ENCODE data around the gene VPS26B. TPM values are rescaled to one million over a fixed set of nuclear protein-coding genes. Genes with fewer than 3 reads are reported as not detected.

VPS26B gene
- total RNA-seq, 1 donor from 2014 or later = 46.6 TPM

GRCh38 chr11:134246100-134246499 lies 21.6 kb downstream of the VPS26B start:
- Mint-ChIP-seq H3K27ac (ENCODE audit: unreplicated experiment) (no peak overlapping the region), H3K36me3 (ENCODE audit: low read depth, unreplicated experiment) (peaks cover 9% of the 10 kb centered on the region), H3K9me3 (ENCODE audit: unreplicated experiment) (no peaks in the 10 kb centered on the region), H3K4me1 (ENCODE audit: low read depth, unreplicated experiment) (no peaks in the 10 kb centered on the region), H3K4me3 (ENCODE audit: unreplicated experiment) (no peak overlapping the region), H3K27me3 (ENCODE audit: low read depth, unreplicated experiment) (no peaks in the 10 kb centered on the region)
- no peak overlapping the region for H3K27ac ChIP-seq (ENCODE audit: low read depth, low read length)
- no peak for TF ChIP-seq CTCF (IDR thresholded peaks at IDR 0.05; ENCODE audit: insufficient read depth, low read depth, low read length)
- no peak for TF ChIP-seq EZH2 (IDR thresholded peaks at IDR 0.05; ENCODE audit: insufficient read depth, low read length)
- H3K36me3 ChIP-seq (ENCODE audit: insufficient read depth, low read length) = peaks cover 26% of the 10 kb centered on the region
- H3K9me3 ChIP-seq (ENCODE audit: insufficient read depth, low read depth, low read length) = no peaks in the 10 kb centered on the region
- no peak overlapping the region for H3K4me2 ChIP-seq (ENCODE audit: low read length)
- H3K9ac ChIP-seq (ENCODE audit: low read length) = no peak overlapping the region
- FAIRE-seq = no peak
- H2AFZ ChIP-seq (ENCODE audit: low read depth, low read length) = no peak overlapping the region
- no peaks in the 10 kb centered on the region for H3K4me1 ChIP-seq (ENCODE audit: insufficient read depth, low read length)
- H3K4me3 ChIP-seq (ENCODE audit: insufficient read depth, low read depth, low read length) = no peak overlapping the region
- H3K27me3 ChIP-seq (ENCODE audit: insufficient read depth, low read length) = no peaks in the 10 kb centered on the region
- no peak for DNase-seq (ENCODE audit: low read depth)
- H3K79me2 ChIP-seq (ENCODE audit: insufficient read depth, low read length) = no peaks in the 10 kb centered on the region
- H4K20me1 ChIP-seq (ENCODE audit: insufficient read depth, low read length) = peaks cover 3% of the 10 kb centered on the region

- no peak for TF ChIP-seq EZH2 (IDR thresholded peaks at IDR 0.05; ENCODE audit: insufficient read depth, low read length)
- no peak for TF ChIP-seq CTCF (IDR thresholded peaks at IDR 0.05; ENCODE audit: insufficient read depth, low read depth, low read length)
- Histone ChIP-seq H3K4me2 (ENCODE audit: low read length) (no peak overlapping the region), H4K20me1 (ENCODE audit: insufficient read depth, low read length) (peaks cover 3% of the 10 kb centered on the region), H3K79me2 (ENCODE audit: insufficient read depth, low read length) (no peaks in the 10 kb centered on the region), H2AFZ (ENCODE audit: low read depth, low read length) (no peak overlapping the region), H3K9me3 (ENCODE audit: insufficient read depth, low read depth, low read length) (no peaks in the 10 kb centered on the region), H3K27me3 (ENCODE audit: insufficient read depth, low read length) (no peaks in the 10 kb centered on the region), H3K9ac (ENCODE audit: low read length) (no peak overlapping the region), H3K4me3 (ENCODE audit: insufficient read depth, low read depth, low read length) (no peak overlapping the region), H3K27ac (ENCODE audit: low read depth, low read length) (no peak overlapping the region), H3K36me3 (ENCODE audit: insufficient read depth, low read length) (peaks cover 25% of the 10 kb centered on the region), H3K4me1 (ENCODE audit: insufficient read depth, low read length) (no peaks in the 10 kb centered on the region)
- no peak overlapping the region for H3K27ac Mint-ChIP-seq (ENCODE audit: unreplicated experiment)
- DNase-seq (ENCODE audit: low read depth) (no peak), FAIRE-seq (no peak)
- peaks cover 9% of the 10 kb centered on the region for H3K36me3 Mint-ChIP-seq (ENCODE audit: low read depth, unreplicated experiment)
- H3K9me3 Mint-ChIP-seq (ENCODE audit: unreplicated experiment) = no peaks in the 10 kb centered on the region
- no peaks in the 10 kb centered on the region for H3K4me1 Mint-ChIP-seq (ENCODE audit: low read depth, unreplicated experiment)
- no peaks in the 10 kb centered on the region for H3K27me3 Mint-ChIP-seq (ENCODE audit: low read depth, unreplicated experiment)
- no peak overlapping the region for H3K4me3 Mint-ChIP-seq (ENCODE audit: unreplicated experiment)
Observed at GRCh38 chr11:134246678-134247077, 22.2 kb downstream of the VPS26B start.

- Histone ChIP-seq H4K20me1 (ENCODE audit: insufficient read depth, low read length) (no peaks in the 10 kb centered on the region), H3K4me2 (ENCODE audit: low read length) (no peak overlapping the region), H3K27me3 (ENCODE audit: insufficient read depth, low read length) (no peaks in the 10 kb centered on the region), H3K4me3 (ENCODE audit: insufficient read depth, low read depth, low read length) (no peak overlapping the region), H3K9me3 (ENCODE audit: insufficient read depth, low read depth, low read length) (no peaks in the 10 kb centered on the region), H3K79me2 (ENCODE audit: insufficient read depth, low read length) (peaks cover 4% of the 10 kb centered on the region), H3K27ac (ENCODE audit: low read depth, low read length) (no peak overlapping the region), H3K9ac (ENCODE audit: low read length) (no peak overlapping the region), H3K4me1 (ENCODE audit: insufficient read depth, low read length) (peaks cover 8% of the 10 kb centered on the region), H3K36me3 (ENCODE audit: insufficient read depth, low read length) (peaks cover 11% of the 10 kb centered on the region), H2AFZ (ENCODE audit: low read depth, low read length) (no peak overlapping the region)
- no peaks in the 10 kb centered on the region for H3K27me3 Mint-ChIP-seq (ENCODE audit: low read depth, unreplicated experiment)
- no peak for FAIRE-seq
- peaks cover 9% of the 10 kb centered on the region for H3K36me3 Mint-ChIP-seq (ENCODE audit: low read depth, unreplicated experiment)
- no peaks in the 10 kb centered on the region for H3K9me3 Mint-ChIP-seq (ENCODE audit: unreplicated experiment)
- H3K27ac Mint-ChIP-seq (ENCODE audit: unreplicated experiment) = no peak overlapping the region
- TF ChIP-seq CTCF (IDR thresholded peaks at IDR 0.05; ENCODE audit: insufficient read depth, low read depth, low read length) (no peak), EZH2 (IDR thresholded peaks at IDR 0.05; ENCODE audit: insufficient read depth, low read length) (no peak)
- no peak overlapping the region for H3K4me3 Mint-ChIP-seq (ENCODE audit: unreplicated experiment)
- no peak for DNase-seq (ENCODE audit: low read depth)
- H3K4me1 Mint-ChIP-seq (ENCODE audit: low read depth, unreplicated experiment) = peaks cover 4% of the 10 kb centered on the region
Observed at GRCh38 chr11:134248910-134249480, 24.5 kb downstream of the VPS26B start.
